A673 (cell line): ENCODE results near the gene RP2. TPM values are rescaled to one million over a fixed set of nuclear protein-coding genes. Genes with fewer than 3 reads are reported as not detected.
A peak's percentile ranks its signal among the peaks of the same experiment; 100 is the strongest.

Source experiments
- BruUV-seq: library from RNA; stranded (reverse); fragments of 400-500 nt; replicated peaks from 2 replicates; lab custom pipeline; 2021; lab: Mats Ljungman, UMichigan
- CTCF ChIA-PET: fragments of 300-600 bp; sonication (Branson Sonifier 250); formaldehyde crosslinking; loops from one replicate; lab custom pipeline; 2022; ENCODE audit warnings: antibody characterized with exemption; lab: Charles Lee
- POLR2A ChIA-PET: fragments of 300-600 bp; sonication (Branson Sonifier 250); formaldehyde crosslinking; loops from one replicate; lab custom pipeline; 2022; ENCODE audit warnings: antibody characterized with exemption; ENCODE audit not compliant: low non-redundant PET; lab: Charles Lee
- DNase-seq: peaks from one replicate; pipeline ENCODE4 v3.0.0-alpha.2; 2015; ENCODE audit warnings: low spot score
- H3K27ac ChIP-seq: fragments of 200-600 bp; sonication (generic); 2 replicates; pipeline ENCODE4 v1.5.1; 2016; ENCODE audit warnings: mixed run types, low read depth, mild to moderate bottlenecking, mixed read lengths, antibody characterized with exemption, low read length; ENCODE audit not compliant: poor library complexity, severe bottlenecking
- H3K27me3 ChIP-seq: fragments of 200-600 bp; sonication (generic); replicated peaks from 2 replicates; pipeline ENCODE4 v1.6.1; 2017; ENCODE audit warnings: mixed run types, low read depth, mild to moderate bottlenecking, mixed read lengths, antibody characterized with exemption, low read length; ENCODE audit not compliant: insufficient read depth, poor library complexity
- H3K36me3 ChIP-seq: fragments of 200-600 bp; sonication (generic); 2 replicates; pipeline ENCODE4 v1.6.1; 2016; ENCODE audit warnings: mixed run types, mild to moderate bottlenecking, mixed read lengths, antibody characterized with exemption, low read length; ENCODE audit not compliant: insufficient read depth, poor library complexity, severe bottlenecking
- H3K4me1 ChIP-seq: fragments of 200-600 bp; sonication (generic); 2 replicates; pipeline ENCODE4 v1.6.1; 2017; ENCODE audit warnings: mixed run types, mild to moderate bottlenecking, mixed read lengths, antibody characterized with exemption, low read length; ENCODE audit not compliant: insufficient read depth, poor library complexity, severe bottlenecking
- H3K4me3 ChIP-seq: fragments of 200-600 bp; sonication (generic); 2 replicates; pipeline ENCODE4 v1.5.1; 2016; ENCODE audit warnings: low read depth, mixed run types, mild to moderate bottlenecking, mixed read lengths, low read length; ENCODE audit not compliant: poor library complexity, severe bottlenecking
- H3K9me3 ChIP-seq: fragments of 200-600 bp; sonication (generic); 2 replicates; pipeline ENCODE4 v1.6.1; 2016; ENCODE audit warnings: mixed run types, low read depth, mild to moderate bottlenecking, mixed read lengths, antibody characterized with exemption, low read length; ENCODE audit not compliant: poor library complexity, severe bottlenecking
- CTCF ChIP-seq: fragments of 300-800, 200-600 bp; sonication (generic); conservative IDR thresholded peaks from 2 replicates; pipeline ENCODE4 v1.5.1; 2017; ENCODE audit warnings: low read depth, mild to moderate bottlenecking, antibody characterized with exemption, low read length, moderate library complexity, mixed read lengths
- EZH2 ChIP-seq: fragments of 200-600 bp; sonication (generic); IDR thresholded peaks from 2 replicates; pipeline ENCODE4 v1.6.1; 2017; ENCODE audit warnings: borderline replicate concordance, low read depth, mild to moderate bottlenecking, mixed read lengths, antibody characterized with exemption, low read length; ENCODE audit not compliant: poor library complexity, severe bottlenecking
- intact Hi-C: fragments of 100-400 bp; cut with micrococcal nuclease; formaldehyde crosslinking; loops from one replicate; pipeline ENCODE4 v1.10.0; 2022; ENCODE audit not compliant: unreplicated experiment
- total RNA-seq: library from RNA; stranded (reverse); gene quantifications from 2 replicates; pipeline ENCODE4 v1.2.3, GENCODE V29; 2021

RP2 gene
- total RNA-seq, 1 experiment from 2014 or later: 24.7 TPM

- H3K36me3 ChIP-seq: no peaks in the 10 kb centered on the region
- POLR2A ChIA-PET: no interaction called here
Observed at GRCh38 chrX:46882266-46882665, 45.4 kb downstream of the RP2 start.

GRCh38 chrX:46884799-46885198 lies 48.0 kb downstream of the RP2 start:
- Histone ChIP-seq H3K27ac (no peak overlapping the region), H3K4me1 (no peaks in the 10 kb centered on the region), H3K9me3 (no peaks in the 10 kb centered on the region), H3K4me3 (no peak overlapping the region), H3K27me3 (no peaks in the 10 kb centered on the region), H3K36me3 (no peaks in the 10 kb centered on the region)
- ChIA-PET POLR2A (no interaction called here), CTCF (no interaction called here)
- BruUV-seq: no TSS peak
- intact Hi-C loops: no loop called here
- DNase-seq: no peak
- TF ChIP-seq EZH2: no peak
- no peak for TF ChIP-seq CTCF

More at GRCh38 chrX:46882266-46882665, 45.4 kb downstream of the RP2 start:
- CTCF ChIA-PET: interaction anchor here (0.6 kb wide), 3 partner anchors 21 to 31 kb away, joined by 3 read pairs; no protein-coding TSS in a partner anchor
- Histone ChIP-seq H3K27me3 (no peaks in the 10 kb centered on the region), H3K27ac (no peak overlapping the region), H3K4me1 (no peaks in the 10 kb centered on the region), H3K4me3 (no peak overlapping the region), H3K9me3 (no peaks in the 10 kb centered on the region)
- TF ChIP-seq EZH2: no peak
- no TSS peak for BruUV-seq
- peak; percentile 75 for DNase-seq
- intact Hi-C loops: no loop called here

DNA sequence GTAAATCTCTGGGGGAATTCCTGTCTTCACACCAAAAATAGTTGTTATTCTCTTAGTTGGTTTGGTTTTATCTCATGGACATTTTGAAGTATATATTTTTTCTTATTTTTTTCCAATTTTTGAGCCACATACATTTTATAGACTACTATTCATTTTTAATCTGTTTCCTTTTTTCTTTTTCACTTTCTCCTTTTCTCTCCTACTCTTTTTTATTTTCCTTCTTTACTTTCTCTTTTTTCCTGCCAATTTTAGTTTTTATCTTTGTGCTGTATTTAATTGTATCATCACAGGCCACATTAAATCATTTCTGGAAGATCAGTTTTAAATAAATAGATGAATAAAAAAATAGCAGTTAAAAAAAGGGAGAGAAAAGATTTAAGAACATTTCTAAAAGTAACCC lies 61.4 kb downstream of the RP2 start:
- no peak overlapping the region for H3K4me3 ChIP-seq
- H3K36me3 ChIP-seq: no peaks in the 10 kb centered on the region
- no peak overlapping the region for H3K27ac ChIP-seq
- no peak for DNase-seq
- H3K9me3 ChIP-seq: no peaks in the 10 kb centered on the region
- no peaks in the 10 kb centered on the region for H3K27me3 ChIP-seq
- POLR2A ChIA-PET: no interaction called here
- intact Hi-C loops: no loop called here
- no peak for TF ChIP-seq CTCF
- no peak for TF ChIP-seq EZH2
- no TSS peak for BruUV-seq
- H3K4me1 ChIP-seq: peaks cover 2% of the 10 kb centered on the region
- CTCF ChIA-PET: no interaction called here
